ENCODE results near the gene CCDC33. TPM values are rescaled to one million over a fixed set of nuclear protein-coding genes. Genes with fewer than 3 reads are reported as not detected.

Gene CCDC33
- total and polyA plus RNA-seq, 2 donors (not counting 1 experiment from before 2014, with no cell fraction given) = not detected

DNA sequence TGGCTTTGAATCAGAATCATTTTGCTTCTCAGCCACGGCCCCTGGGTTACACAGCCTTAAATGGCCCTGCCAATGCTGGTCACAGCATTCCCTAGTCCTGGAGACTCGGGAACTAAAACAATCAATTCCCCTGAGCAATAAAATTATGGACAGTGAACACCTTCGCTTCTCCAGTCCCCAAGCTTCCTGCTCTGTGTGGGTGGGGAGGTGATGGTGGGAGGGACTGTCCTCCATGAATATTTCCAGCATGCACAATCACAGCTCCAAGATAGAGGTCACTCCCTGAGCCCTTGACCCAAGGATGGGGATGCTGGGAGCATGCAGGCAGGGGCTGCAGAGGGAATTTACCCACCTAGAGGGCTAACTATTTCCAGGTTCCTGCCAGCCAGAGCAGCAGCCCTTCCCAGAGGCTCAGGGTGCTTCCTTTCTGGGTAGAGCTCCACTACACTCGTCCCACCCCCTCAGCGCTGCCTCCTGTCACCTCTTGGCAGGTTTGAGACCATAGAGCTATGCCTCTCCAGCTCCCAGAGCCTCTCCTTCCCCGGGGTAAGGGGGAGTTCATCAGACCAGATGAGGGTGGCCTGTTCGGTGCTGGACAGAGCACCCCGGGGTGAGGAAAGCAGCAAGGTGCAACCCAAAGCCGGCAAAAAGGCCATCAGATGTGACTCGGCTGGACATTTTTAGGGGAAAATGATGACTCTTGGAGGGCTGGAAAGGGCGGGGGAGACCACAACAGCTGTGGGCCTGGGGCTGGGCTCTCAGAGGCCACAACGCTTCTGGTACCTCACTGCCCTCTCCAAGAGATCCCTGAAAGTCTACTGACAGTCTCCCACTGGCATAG is 14.5 kb upstream of the CCDC33 start:
- WGBS (ENCODE audit: insufficient coverage) = 66% methylated on average over 7 of the region's 12 CpGs
- CTCF ChIA-PET = no interaction called here

More for the DNA sequence above, 14.5 kb upstream of the CCDC33 start:
- H3K9ac ChIP-seq (ENCODE audit: low read length) = no peak overlapping the region
- no peaks in the 10 kb centered on the region for H3K4me1 Mint-ChIP-seq
- H3K4me1 ChIP-seq (ENCODE audit: control insufficient read depth in 2 of 2, insufficient read depth in 2 of 2, low read length in 2 of 2) = no peaks in the 10 kb centered on the region
- no peak overlapping the region for H3K27ac Mint-ChIP-seq
- DNase-seq (no peak), ATAC-seq (ENCODE audit: low read depth) (no peak)
- H3K36me3 ChIP-seq (replicated peaks in 1 of 2; ENCODE audit: control extremely low read depth in 1 of 2, control insufficient read depth in 1 of 2, extremely low read depth in 1 of 2, insufficient read depth in 2 of 2, low read length in 1 of 2) = no peaks in the 10 kb centered on the region
- no peak overlapping the region for H3K4me2 ChIP-seq (replicated peaks; ENCODE audit: low read depth, low read length, poor library complexity, severe bottlenecking)
- no peaks in the 10 kb centered on the region for H3K79me2 ChIP-seq (ENCODE audit: control insufficient read depth, insufficient read depth, low read length)
- peaks cover 48% of the 10 kb centered on the region for H3K27me3 Mint-ChIP-seq
- no peak overlapping the region for H3K4me3 Mint-ChIP-seq
- intact Hi-C loops (cut with micrococcal nuclease) = no loop called here
- H3K4me3 ChIP-seq (ENCODE audit: control extremely low read depth in 1 of 5, extremely low read depth in 1 of 5, insufficient read depth in 1 of 5, low read depth in 2 of 5, low read length in 4 of 5) = no peak overlapping the region
- no peaks in the 10 kb centered on the region for H4K20me1 ChIP-seq (ENCODE audit: control insufficient read depth, insufficient read depth, low read length, poor library complexity, severe bottlenecking)
- TF ChIP-seq, protein P1, sequence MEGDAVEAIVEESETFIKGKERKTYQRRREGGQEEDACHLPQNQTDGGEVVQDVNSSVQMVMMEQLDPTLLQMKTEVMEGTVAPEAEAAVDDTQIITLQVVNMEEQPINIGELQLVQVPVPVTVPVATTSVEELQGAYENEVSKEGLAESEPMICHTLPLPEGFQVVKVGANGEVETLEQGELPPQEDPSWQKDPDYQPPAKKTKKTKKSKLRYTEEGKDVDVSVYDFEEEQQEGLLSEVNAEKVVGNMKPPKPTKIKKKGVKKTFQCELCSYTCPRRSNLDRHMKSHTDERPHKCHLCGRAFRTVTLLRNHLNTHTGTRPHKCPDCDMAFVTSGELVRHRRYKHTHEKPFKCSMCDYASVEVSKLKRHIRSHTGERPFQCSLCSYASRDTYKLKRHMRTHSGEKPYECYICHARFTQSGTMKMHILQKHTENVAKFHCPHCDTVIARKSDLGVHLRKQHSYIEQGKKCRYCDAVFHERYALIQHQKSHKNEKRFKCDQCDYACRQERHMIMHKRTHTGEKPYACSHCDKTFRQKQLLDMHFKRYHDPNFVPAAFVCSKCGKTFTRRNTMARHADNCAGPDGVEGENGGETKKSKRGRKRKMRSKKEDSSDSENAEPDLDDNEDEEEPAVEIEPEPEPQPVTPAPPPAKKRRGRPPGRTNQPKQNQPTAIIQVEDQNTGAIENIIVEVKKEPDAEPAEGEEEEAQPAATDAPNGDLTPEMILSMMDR (IDR thresholded peaks at IDR 0.05) = no peak
- TF ChIP-seq EZH2 (IDR thresholded peaks at IDR 0.05; ENCODE audit: borderline replicate concordance, insufficient read depth, low read depth, low read length, poor library complexity, severe bottlenecking) = no peak
- peaks cover 0 to 9% (median 1%) of the 10 kb centered on the region in 4 experiments for H3K27me3 ChIP-seq (replicated peaks in 1 of 4; ENCODE audit: control extremely low read depth in 1 of 4, control insufficient read depth in 3 of 4, insufficient read depth in 4 of 4, low read length in 3 of 4)
- POLR2A ChIA-PET = no interaction called here
- no peaks in the 10 kb centered on the region for H3K9me3 Mint-ChIP-seq (ENCODE audit: insufficient read depth)
- H3K9me3 ChIP-seq (ENCODE audit: control extremely low read depth in 1 of 3, control insufficient read depth in 2 of 3, insufficient read depth in 1 of 3, low read length in 2 of 3) = no peaks in the 10 kb centered on the region
- H2AFZ ChIP-seq (ENCODE audit: insufficient read depth, low read depth, low read length, poor library complexity, severe bottlenecking) = no peak overlapping the region
- no peak overlapping the region for H3K27ac ChIP-seq (ENCODE audit: low read length in 2 of 2)
